HG03064 (cell line): ENCODE data around the gene SAMD4A.
"Not testable (repeated sequence)": the region's sequence is repeated elsewhere in the genome, so short reads cannot be mapped to it uniquely, and the experiment has no call there.

Source experiments
- ATAC-seq: cut with Tn5 transposase; IDR thresholded peaks from one replicate; pipeline ENCODE4 v1.9.1; 2021; ENCODE audit warnings: low read depth; ENCODE audit not compliant: unreplicated experiment

Gene SAMD4A

GRCh38 chr14:54591866-54592265 lies 24.9 kb downstream of the SAMD4A start:
- ATAC-seq: no peak

GRCh38 chr14:54593860-54594259 lies 26.9 kb downstream of the SAMD4A start:
- ATAC-seq: no peak

- ATAC-seq: no peak
Observed at GRCh38 chr14:54594537-54594936, 27.6 kb downstream of the SAMD4A start.

- ATAC-seq: no peak
Observed at GRCh38 chr14:54597795-54598443, 31.0 kb downstream of the SAMD4A start.

GRCh38 chr14:54599966-54600716 lies 33.2 kb downstream of the SAMD4A start:
- ATAC-seq: no peak

- no peak for ATAC-seq
Observed at GRCh38 chr14:54600717-54601109, 33.8 kb downstream of the SAMD4A start.

GRCh38 chr14:54603362-54603761 lies 36.4 kb downstream of the SAMD4A start:
- no peak for ATAC-seq

- ATAC-seq: no peak
Observed at GRCh38 chr14:54606178-54606577, 39.2 kb downstream of the SAMD4A start.

GRCh38 chr14:54606631-54607133 lies 39.8 kb downstream of the SAMD4A start:
- ATAC-seq: no peak

GRCh38 chr14:54609576-54609975 lies 42.6 kb downstream of the SAMD4A start:
- no peak for ATAC-seq

- no peak for ATAC-seq
Observed at GRCh38 chr14:54610051-54610977, 43.4 kb downstream of the SAMD4A start.

- no peak for ATAC-seq
Observed at GRCh38 chr14:54614296-54614695, 47.4 kb downstream of the SAMD4A start.

GRCh38 chr14:54617467-54617866 lies 50.5 kb downstream of the SAMD4A start:
- ATAC-seq: no peak

- ATAC-seq: no peak
Observed at GRCh38 chr14:54621686-54622085, 54.8 kb downstream of the SAMD4A start.

- peak; percentile 75 for ATAC-seq
Observed at GRCh38 chr14:54622192-54622958, 55.4 kb downstream of the SAMD4A start.

- no peak for ATAC-seq
Observed at GRCh38 chr14:54623279-54624004, 56.5 kb downstream of the SAMD4A start.

GRCh38 chr14:54624005-54624358 lies 57.1 kb downstream of the SAMD4A start:
- ATAC-seq: not testable (repeated sequence)

- ATAC-seq: no peak
Observed at GRCh38 chr14:54625112-54625511, 58.2 kb downstream of the SAMD4A start.

- no peak for ATAC-seq
Observed at GRCh38 chr14:54627219-54627539, 60.3 kb downstream of the SAMD4A start.
